ENCODE results near the gene BAIAP2L2. TPM values are rescaled to one million over a fixed set of nuclear protein-coding genes. Genes with fewer than 3 reads are reported as not detected.

Gene BAIAP2L2
- polyA plus RNA-seq, 1 donor from 2014 or later, result 2.3 TPM

- no peaks in the 10 kb centered on the region for H3K36me3 ChIP-seq (ENCODE audit: insufficient read depth, low read length)
- no peaks in the 10 kb centered on the region for H4K20me1 ChIP-seq (ENCODE audit: insufficient read depth)
- H3F3A ChIP-seq (ENCODE audit: insufficient read depth, low read length, poor library complexity, severe bottlenecking), result no peaks in the 10 kb centered on the region
- H3K4me3 ChIP-seq (ENCODE audit: low read length), result no peak overlapping the region
- H3K9me3 ChIP-seq (ENCODE audit: low read length), result no peaks in the 10 kb centered on the region
- H3K9ac ChIP-seq (ENCODE audit: low read length), result no peak overlapping the region
- H3K27ac ChIP-seq (ENCODE audit: low read length), result no peak overlapping the region
- no peaks in the 10 kb centered on the region for H3K79me2 ChIP-seq (replicated peaks; ENCODE audit: insufficient read depth, low read length)
- H2AFZ ChIP-seq (ENCODE audit: low read depth, low read length), result no peak overlapping the region
- no peak overlapping the region for H3K4me2 ChIP-seq (ENCODE audit: low read length)
- no peaks in the 10 kb centered on the region for H3K9me2 ChIP-seq (ENCODE audit: insufficient read depth, low read length)
- TF ChIP-seq MXI1 (conservative IDR thresholded peaks at IDR 0.05; ENCODE audit: poor library complexity, severe bottlenecking) (no peak), EP300 (conservative IDR thresholded peaks at IDR 0.05; ENCODE audit: poor library complexity, severe bottlenecking) (no peak), EZH2 (IDR thresholded peaks at IDR 0.05; ENCODE audit: borderline replicate concordance, insufficient read depth, low read length, poor library complexity, severe bottlenecking) (no peak), SMC3 (conservative IDR thresholded peaks at IDR 0.05; ENCODE audit: poor library complexity) (no peak), RAD21 (conservative IDR thresholded peaks at IDR 0.05) (no peak), CTCF (IDR thresholded peaks at IDR 0.05; ENCODE audit: poor library complexity, severe bottlenecking) (no peak), REST (IDR thresholded peaks at IDR 0.05; ENCODE audit: borderline replicate concordance) (no peak), POLR2AphosphoS5 (IDR thresholded peaks at IDR 0.05) (no peak), TAF1 (IDR thresholded peaks at IDR 0.05; ENCODE audit: low read depth) (no peak)
- peaks cover 16% of the 10 kb centered on the region for H3K27me3 ChIP-seq (ENCODE audit: insufficient read depth, low read depth, low read length)
These were observed 28.3 kb downstream of the BAIAP2L2 start for GRCh38 chr22:38081941-38082828.

GRCh38 chr22:38081636-38081940 is 28.9 kb downstream of the BAIAP2L2 start:
- no peak overlapping the region for H3K4me2 ChIP-seq (ENCODE audit: low read length)
- H3K4me3 ChIP-seq (ENCODE audit: low read length), result peak overlapping the region; percentile 35
- H3K9me3 ChIP-seq (ENCODE audit: low read length), result no peaks in the 10 kb centered on the region
- H3K27ac ChIP-seq (ENCODE audit: low read length), result no peak overlapping the region
- TF ChIP-seq TAF1 (IDR thresholded peaks at IDR 0.05; ENCODE audit: low read depth) (no peak), EZH2 (IDR thresholded peaks at IDR 0.05; ENCODE audit: borderline replicate concordance, insufficient read depth, low read length, poor library complexity, severe bottlenecking) (no peak), CTCF (IDR thresholded peaks at IDR 0.05; ENCODE audit: poor library complexity, severe bottlenecking) (no peak), EP300 (conservative IDR thresholded peaks at IDR 0.05; ENCODE audit: poor library complexity, severe bottlenecking) (no peak), SMC3 (conservative IDR thresholded peaks at IDR 0.05; ENCODE audit: poor library complexity) (no peak), REST (IDR thresholded peaks at IDR 0.05; ENCODE audit: borderline replicate concordance) (no peak), RAD21 (conservative IDR thresholded peaks at IDR 0.05) (no peak), POLR2AphosphoS5 (IDR thresholded peaks at IDR 0.05) (no peak), MXI1 (conservative IDR thresholded peaks at IDR 0.05; ENCODE audit: poor library complexity, severe bottlenecking) (no peak)
- no peaks in the 10 kb centered on the region for H3K9me2 ChIP-seq (ENCODE audit: insufficient read depth, low read length)
- no peak overlapping the region for H2AFZ ChIP-seq (ENCODE audit: low read depth, low read length)
- H3K27me3 ChIP-seq (ENCODE audit: insufficient read depth, low read depth, low read length), result peaks cover 16% of the 10 kb centered on the region
- no peaks in the 10 kb centered on the region for H4K20me1 ChIP-seq (ENCODE audit: insufficient read depth)
- H3F3A ChIP-seq (ENCODE audit: insufficient read depth, low read length, poor library complexity, severe bottlenecking), result no peaks in the 10 kb centered on the region
- no peaks in the 10 kb centered on the region for H3K36me3 ChIP-seq (ENCODE audit: insufficient read depth, low read length)
- no peaks in the 10 kb centered on the region for H3K79me2 ChIP-seq (replicated peaks; ENCODE audit: insufficient read depth, low read length)
- no peak overlapping the region for H3K9ac ChIP-seq (ENCODE audit: low read length)

Data from neural cell (in vitro differentiated cells).